GM12872 (cell line): Measurements from ENCODE around the gene ATP2B1.

ENCODE experiments used
- TF ChIP-seq, protein P1 (sequence below): IDR thresholded peaks from 3 replicates; pipeline ENCODE4 v1.5.1; 2011; ENCODE audit warnings: low read depth, mild to moderate bottlenecking, low read length, moderate library complexity; ENCODE audit not compliant: insufficient read depth

The ATP2B1 gene

DNA sequence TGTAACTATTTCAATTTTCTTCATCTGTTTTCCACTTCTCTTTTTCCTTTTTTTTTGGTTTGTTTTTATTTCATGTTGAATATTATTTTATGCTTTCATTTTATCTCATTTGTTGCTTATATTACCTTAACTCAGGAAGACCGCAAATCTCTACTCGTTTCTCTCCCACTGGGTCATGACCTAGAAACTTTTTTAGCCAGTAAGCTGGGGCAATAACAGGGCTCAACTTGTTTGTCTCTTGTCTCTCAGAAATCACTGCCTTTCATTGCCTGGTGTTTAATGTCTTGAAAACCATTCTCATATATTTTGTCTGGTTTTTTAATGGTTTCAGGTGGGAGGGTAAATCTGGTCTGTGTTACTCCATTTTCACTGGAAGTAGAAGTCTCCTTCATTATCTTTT lies 36.6 kb upstream of the ATP2B1 start:
- TF ChIP-seq, protein P1, sequence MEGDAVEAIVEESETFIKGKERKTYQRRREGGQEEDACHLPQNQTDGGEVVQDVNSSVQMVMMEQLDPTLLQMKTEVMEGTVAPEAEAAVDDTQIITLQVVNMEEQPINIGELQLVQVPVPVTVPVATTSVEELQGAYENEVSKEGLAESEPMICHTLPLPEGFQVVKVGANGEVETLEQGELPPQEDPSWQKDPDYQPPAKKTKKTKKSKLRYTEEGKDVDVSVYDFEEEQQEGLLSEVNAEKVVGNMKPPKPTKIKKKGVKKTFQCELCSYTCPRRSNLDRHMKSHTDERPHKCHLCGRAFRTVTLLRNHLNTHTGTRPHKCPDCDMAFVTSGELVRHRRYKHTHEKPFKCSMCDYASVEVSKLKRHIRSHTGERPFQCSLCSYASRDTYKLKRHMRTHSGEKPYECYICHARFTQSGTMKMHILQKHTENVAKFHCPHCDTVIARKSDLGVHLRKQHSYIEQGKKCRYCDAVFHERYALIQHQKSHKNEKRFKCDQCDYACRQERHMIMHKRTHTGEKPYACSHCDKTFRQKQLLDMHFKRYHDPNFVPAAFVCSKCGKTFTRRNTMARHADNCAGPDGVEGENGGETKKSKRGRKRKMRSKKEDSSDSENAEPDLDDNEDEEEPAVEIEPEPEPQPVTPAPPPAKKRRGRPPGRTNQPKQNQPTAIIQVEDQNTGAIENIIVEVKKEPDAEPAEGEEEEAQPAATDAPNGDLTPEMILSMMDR: no peak

DNA sequence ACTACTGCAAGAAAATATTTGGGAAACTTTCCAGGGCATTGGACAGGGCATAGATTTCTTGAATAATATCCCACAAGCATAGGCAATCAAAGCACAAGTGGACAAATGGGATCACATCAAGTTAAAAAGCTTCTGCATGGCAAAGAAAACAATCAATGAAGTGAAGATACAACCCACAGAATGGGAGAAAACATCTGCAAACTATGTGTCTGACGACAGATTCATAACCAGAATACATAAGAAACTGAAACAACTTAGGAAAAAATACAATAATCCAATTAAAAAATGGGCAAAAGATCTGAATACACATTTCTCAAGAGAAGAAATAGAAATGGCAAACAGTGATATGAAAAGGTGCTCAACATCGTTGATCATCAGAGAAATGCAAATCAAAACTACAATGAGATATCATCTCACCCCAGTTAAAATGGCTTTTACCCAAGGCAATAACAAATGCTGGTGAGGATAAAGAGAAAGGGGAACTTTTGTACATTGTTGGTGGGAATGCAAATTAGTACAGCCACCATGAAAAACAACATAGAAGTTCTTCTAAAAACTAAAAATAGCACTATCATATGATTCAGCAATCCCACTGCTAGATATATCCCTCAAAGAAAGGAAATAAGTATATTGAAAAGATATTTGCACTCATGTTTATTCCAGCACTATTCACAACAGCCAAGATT lies 33.8 kb upstream of the ATP2B1 start:
- TF ChIP-seq, protein P1: no peak

DNA sequence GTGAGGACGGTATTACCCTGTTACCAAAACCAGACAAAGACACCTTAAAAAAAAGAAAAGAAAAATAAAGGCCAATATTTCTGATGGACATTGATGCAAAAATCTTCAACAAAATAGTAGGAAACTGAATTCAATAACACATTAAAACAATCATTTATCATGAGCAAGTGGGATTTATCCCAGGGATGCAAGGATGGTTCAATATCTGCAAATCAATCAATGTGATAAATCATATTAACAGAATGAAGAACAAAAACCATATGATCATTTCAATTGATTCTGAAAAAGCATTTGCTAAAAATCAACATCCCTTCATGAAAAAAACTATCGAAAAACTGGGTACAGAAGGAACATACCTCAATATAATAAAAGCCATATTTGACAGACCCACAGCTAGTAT lies 32.3 kb upstream of the ATP2B1 start:
- TF ChIP-seq, protein P1: no peak

DNA sequence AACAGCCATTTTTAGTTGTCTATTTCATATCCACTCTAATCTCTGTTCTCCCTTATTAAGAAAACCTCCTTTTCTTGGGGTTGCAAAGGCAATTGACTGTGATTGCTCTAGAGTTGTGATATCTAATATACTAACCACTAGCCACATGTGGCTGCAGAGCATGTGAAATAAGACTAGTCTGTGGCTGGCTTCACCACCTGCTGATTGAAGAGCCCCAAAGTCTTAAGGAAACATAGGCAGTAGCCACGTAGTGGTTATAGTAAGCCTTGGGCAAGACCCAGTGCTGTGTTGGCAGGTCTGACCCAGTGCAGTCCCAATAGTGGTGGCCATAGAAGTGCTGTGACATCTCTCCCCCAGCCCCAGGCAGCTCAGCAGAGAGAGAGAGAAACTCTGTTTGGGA lies 28.4 kb upstream of the ATP2B1 start:
- TF ChIP-seq, protein P1: no peak

DNA sequence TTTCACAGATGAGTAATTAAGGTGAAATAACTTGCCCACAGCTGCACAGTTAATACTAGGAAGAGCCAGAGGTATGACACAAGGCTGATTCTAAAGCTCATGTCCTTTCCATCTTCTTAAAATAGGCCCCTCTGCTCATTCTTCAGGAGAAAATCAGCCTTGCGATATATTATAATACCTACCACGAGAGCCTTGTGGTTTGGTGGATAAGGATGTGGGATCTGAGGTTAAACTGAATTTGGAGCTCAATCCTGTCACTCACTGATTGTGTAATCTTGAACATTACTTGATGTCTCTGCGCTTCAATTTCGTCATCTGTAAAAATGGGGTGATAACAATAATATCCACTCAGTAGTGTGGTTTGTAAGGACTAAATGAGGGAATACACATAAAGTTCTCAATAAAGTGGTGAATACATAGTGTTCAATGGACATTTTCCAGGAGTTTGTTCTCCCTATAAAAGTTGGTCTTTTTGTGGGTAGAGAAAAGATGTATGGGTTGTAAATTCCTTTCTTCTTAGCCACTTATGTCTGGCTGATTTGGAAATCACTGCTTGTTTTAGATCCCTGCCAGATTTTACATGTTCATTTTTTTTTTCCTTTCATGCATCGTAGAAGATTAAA lies 25.1 kb upstream of the ATP2B1 start:
- TF ChIP-seq, protein P1: no peak

DNA sequence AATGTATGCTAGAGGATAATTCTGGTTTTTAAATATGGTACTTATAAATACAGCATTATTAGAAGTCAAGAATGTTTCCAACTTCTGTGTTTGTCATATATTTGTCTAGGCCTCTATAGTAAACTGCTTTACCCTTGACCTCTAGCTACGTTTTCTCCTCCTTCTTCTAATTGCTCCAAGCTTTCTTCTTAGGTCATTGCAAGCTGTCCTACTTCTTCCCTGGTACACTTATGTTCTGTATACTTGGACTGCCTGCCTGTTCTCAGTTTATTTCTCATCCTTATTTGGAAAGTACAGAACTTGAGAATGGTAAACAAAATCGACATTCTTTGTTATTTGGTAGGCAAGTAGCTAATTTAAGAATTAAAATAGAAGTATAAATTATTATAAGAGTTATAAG lies 23.9 kb upstream of the ATP2B1 start:
- TF ChIP-seq, protein P1: no peak

DNA sequence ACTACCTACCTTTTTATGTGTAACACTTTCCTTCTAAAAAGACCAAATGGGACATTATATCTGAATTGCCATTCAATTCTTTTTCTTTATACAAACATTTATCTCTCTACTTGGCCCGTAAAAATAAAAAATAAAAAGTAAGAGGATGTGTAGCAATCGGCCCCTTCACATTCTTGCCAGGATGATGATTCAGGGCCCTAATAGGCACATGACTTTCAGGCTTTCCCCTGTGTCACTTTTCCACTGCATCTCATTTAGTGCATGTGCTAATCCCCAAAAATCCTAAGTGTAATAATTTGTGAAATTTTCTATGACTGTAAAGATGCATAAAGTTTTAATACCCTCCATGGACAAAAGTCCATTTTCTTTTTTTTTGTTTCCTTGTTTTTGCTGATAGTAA lies 23.0 kb upstream of the ATP2B1 start:
- TF ChIP-seq, protein P1: no peak
